Panc1 (cell line): Measurements from ENCODE around the gene CDK5RAP2. TPM values are rescaled to one million over a fixed set of nuclear protein-coding genes. Genes with fewer than 3 reads are reported as not detected.

Experiments
- ATAC-seq: fragments of 200-7000 bp; cut with Tn5 transposase; 2 replicates; pipeline ENCODE4 v1.9.1; 2020; ENCODE audit warnings: mild to moderate bottlenecking, moderate library complexity
- BruUV-seq: library from RNA; stranded (reverse); fragments of 400-500 nt; replicated peaks from 2 replicates; lab custom pipeline; 2021; lab: Mats Ljungman, UMichigan
- CTCF ChIA-PET: fragments of 300-600 bp; sonication (Branson Sonifier 250); formaldehyde crosslinking; loops from one replicate; lab custom pipeline; 2022; ENCODE audit warnings: antibody characterized with exemption; lab: Charles Lee
- POLR2A ChIA-PET: fragments of 300-600 bp; sonication (Branson Sonifier 250); formaldehyde crosslinking; loops from one replicate; lab custom pipeline; 2022; ENCODE audit warnings: antibody characterized with exemption; lab: Charles Lee
- DNase-seq: peaks from one replicate; pipeline ENCODE4 v3.0.0-alpha.2; 2010; ENCODE audit warnings: low read depth, low spot score
- H3K27ac ChIP-seq: 2 replicates; pipeline ENCODE4 v1.5.1; 2011; ENCODE audit warnings: mild to moderate bottlenecking, low read length, inconsistent platforms
- H3K27me3 ChIP-seq: fragments of 200-500 bp; sonication (Bioruptor generic); 2 replicates; pipeline ENCODE4 v1.6.0; 2014; ENCODE audit warnings: low read length, inconsistent platforms; ENCODE audit not compliant: control insufficient read depth, insufficient read depth
- H3K36me3 ChIP-seq: fragments of 200-500 bp; sonication (Bioruptor generic); 2 replicates; pipeline ENCODE4 v1.5.1; 2014; ENCODE audit warnings: inconsistent platforms, mild to moderate bottlenecking, low read length, moderate library complexity; ENCODE audit not compliant: control insufficient read depth, insufficient read depth
- H3K4me1 ChIP-seq: 2 replicates; pipeline ENCODE4 v1.5.1; 2011; ENCODE audit warnings: inconsistent platforms, mild to moderate bottlenecking, low read length, moderate library complexity; ENCODE audit not compliant: control insufficient read depth, insufficient read depth
- H3K4me3 ChIP-seq, 2 experiments: 2 replicates each; pipeline ENCODE4 v1.5.1; 2011 to 2012; ENCODE audit warnings: low read depth in 2 of 2, low read length in 2 of 2, mild to moderate bottlenecking in 2 of 2, inconsistent platforms in 1 of 2, moderate library complexity in 1 of 2
- H3K9me3 ChIP-seq: fragments of 200-500 bp; sonication (Bioruptor generic); 2 replicates; pipeline ENCODE4 v1.5.1; 2014; ENCODE audit warnings: low read depth, mild to moderate bottlenecking, inconsistent platforms, low read length, moderate library complexity; ENCODE audit not compliant: control insufficient read depth, insufficient read depth
- CTCF ChIP-seq: fragments of 450-650 bp; IDR thresholded peaks from 2 replicates; pipeline ENCODE4 v1.5.1; 2017; ENCODE audit warnings: mild to moderate bottlenecking
- POLR2AphosphoS5 ChIP-seq: IDR thresholded peaks from 2 replicates; pipeline ENCODE4 v1.6.1; 2012; ENCODE audit warnings: mild to moderate bottlenecking, low read depth, low read length, moderate library complexity
- REST ChIP-seq, 2 experiments: IDR thresholded peaks; 2 replicates each; pipeline ENCODE4 v1.6.1; 2011 to 2012; ENCODE audit warnings: low read depth in 2 of 2, control low read depth in 1 of 2, low read length in 1 of 2, mild to moderate bottlenecking in 1 of 2, moderate library complexity in 1 of 2; ENCODE audit not compliant: insufficient read depth in 1 of 2
- SIN3A ChIP-seq: IDR thresholded peaks from 2 replicates; pipeline ENCODE4 v1.6.1; 2012; ENCODE audit warnings: low read depth, mild to moderate bottlenecking, low read length, moderate library complexity, borderline replicate concordance; ENCODE audit not compliant: insufficient read depth
- TCF7L2 ChIP-seq: IDR thresholded peaks from 2 replicates; pipeline ENCODE4 v1.6.1; 2011; ENCODE audit warnings: mild to moderate bottlenecking, low read depth, low read length, inconsistent platforms
- in situ Hi-C: cut with HindIII; loops from 2 replicates; pipeline ENCODE4 v1.10.0; 2016; ENCODE audit warnings: low sequenced_read_pairs, low pct_unique_long_range_greater_than_20kb
- intact Hi-C: fragments of 100-400 bp; cut with micrococcal nuclease; formaldehyde crosslinking; loops from one replicate; pipeline ENCODE4 v1.10.0; 2022; ENCODE audit not compliant: unreplicated experiment
- total RNA-seq: library from RNA; stranded (reverse); gene quantifications from one replicate; pipeline ENCODE4 v1.2.1, GENCODE V29; 2021; ENCODE audit not compliant: unreplicated experiment

CDK5RAP2 gene
- total RNA-seq, 1 experiment from 2014 or later: 47.7 TPM

- intact Hi-C loops: no loop called here
- H3K9me3 ChIP-seq: no peaks in the 10 kb centered on the region
- H3K4me1 ChIP-seq: no peaks in the 10 kb centered on the region
- no TSS peak for BruUV-seq
- no peak for ATAC-seq
- POLR2A ChIA-PET: no interaction called here
- H3K4me3 ChIP-seq: no peak overlapping the region
- no peaks in the 10 kb centered on the region; the same call in 1 of the 2 replicates for H3K36me3 ChIP-seq
- H3K27me3 ChIP-seq: no peaks in the 10 kb centered on the region
- TF ChIP-seq CTCF: no peak
- in situ Hi-C loops: no loop called here
- CTCF ChIA-PET: interaction anchor here (0.6 kb wide), 1 partner anchor 52 kb away, joined by 4 read pairs; no protein-coding TSS in a partner anchor
- DNase-seq: no peak
- H3K27ac ChIP-seq: no peak overlapping the region
Observed at GRCh38 chr9:120408680-120409258, 171.2 kb downstream of the CDK5RAP2 start.

GRCh38 chr9:120405860-120406259 lies 174.1 kb downstream of the CDK5RAP2 start:
- no peaks in the 10 kb centered on the region for H3K9me3 ChIP-seq
- intact Hi-C loops (no loop called here), in situ Hi-C loops (no loop called here)
- POLR2A ChIA-PET: no interaction called here
- TF ChIP-seq POLR2AphosphoS5 (no peak), SIN3A (no peak), CTCF (no peak)
- no peaks in the 10 kb centered on the region; the same call in 1 of the 2 replicates for H3K36me3 ChIP-seq
- BruUV-seq: no TSS peak
- CTCF ChIA-PET: no interaction called here
- no peak overlapping the region for H3K4me3 ChIP-seq
- H3K27ac ChIP-seq: no peak overlapping the region
- no peaks in the 10 kb centered on the region for H3K27me3 ChIP-seq
- no peaks in the 10 kb centered on the region for H3K4me1 ChIP-seq
- ATAC-seq: no peak
- no peak for DNase-seq

- CTCF ChIA-PET: no interaction called here
- no peak for ATAC-seq
Observed at GRCh38 chr9:120405134-120405533, 174.8 kb downstream of the CDK5RAP2 start.

More at GRCh38 chr9:120405134-120405533, 174.8 kb downstream of the CDK5RAP2 start:
- intact Hi-C loops: no loop called here
- in situ Hi-C loops: no loop called here
- TF ChIP-seq REST (IDR thresholded peaks at IDR 0.05; ENCODE audit: insufficient read depth in 1 of 2, low read depth in 2 of 2, low read length in 1 of 2) (no peak), CTCF (no peak), TCF7L2 (no peak), SIN3A (no peak), POLR2AphosphoS5 (no peak)
- BruUV-seq: no TSS peak
- no peaks in the 10 kb centered on the region for H3K4me1 ChIP-seq
- no peak overlapping the region for H3K27ac ChIP-seq
- no peaks in the 10 kb centered on the region for H3K9me3 ChIP-seq
- H3K4me3 ChIP-seq: no peak overlapping the region
- POLR2A ChIA-PET: no interaction called here
- H3K27me3 ChIP-seq: no peaks in the 10 kb centered on the region
- DNase-seq: no peak
- no peaks in the 10 kb centered on the region; the same call in 1 of the 2 replicates for H3K36me3 ChIP-seq
